DMS153 treated with DMSO at 0.1 percent for 48 hours (cell line): ENCODE results near the gene HUS1.
"Not testable (repeated sequence)": the region's sequence is repeated elsewhere in the genome, so short reads cannot be mapped to it uniquely, and the experiment has no call there.

ENCODE experiments used
- DNase-seq: peaks from one replicate; lab custom pipeline; 2025; ENCODE audit not compliant: unreplicated experiment; lab: John Stamatoyannopoulos, UW

The HUS1 gene

GRCh38 chr7:47945261-47946015 is 34.0 kb downstream of the HUS1 start:
- peak; percentile 37 for DNase-seq

- no peak for DNase-seq
Measured at GRCh38 chr7:47944536-47945260, 34.7 kb downstream of the HUS1 start.

DNA sequence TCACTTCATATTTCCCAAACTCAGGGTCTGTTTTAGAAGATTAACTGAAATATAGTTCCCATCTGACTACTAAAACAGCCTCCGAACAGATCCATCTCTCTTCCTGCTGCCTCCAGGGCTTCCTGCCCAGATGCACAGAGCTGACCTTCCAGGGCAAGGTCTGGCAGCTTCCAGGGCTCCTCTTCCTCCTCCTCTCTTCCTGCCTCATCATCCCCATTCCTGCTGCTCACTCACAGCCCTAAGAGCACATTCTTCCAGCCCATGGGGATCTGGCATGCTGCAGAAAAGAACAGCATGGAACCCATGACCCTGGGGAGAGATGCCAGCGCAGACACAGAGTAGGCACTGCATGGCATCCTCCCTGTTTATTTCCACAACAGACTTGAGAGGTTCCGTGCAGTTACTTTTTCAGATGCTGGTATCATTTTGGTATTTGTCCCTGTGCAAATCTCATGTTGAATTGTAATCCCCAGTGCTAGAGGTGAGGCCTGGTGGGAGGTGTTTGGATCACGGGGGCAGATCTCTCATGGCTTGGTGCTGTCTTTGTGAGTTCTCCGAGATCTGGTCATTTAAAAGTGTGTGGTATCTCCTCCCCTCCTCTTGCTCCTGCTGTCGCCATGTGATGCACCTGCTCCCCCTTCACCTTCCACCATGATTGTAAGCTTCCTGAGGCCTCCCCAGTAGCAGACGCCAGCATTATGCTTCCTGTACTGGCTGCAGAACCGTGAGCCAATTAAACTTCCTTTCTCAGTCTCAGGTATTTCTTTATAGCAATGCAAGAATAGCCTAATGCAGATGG is 35.5 kb downstream of the HUS1 start:
- no peak for DNase-seq

GRCh38 chr7:47942651-47943050 is 36.8 kb downstream of the HUS1 start:
- DNase-seq: not testable (repeated sequence)

- no peak for DNase-seq
Measured at GRCh38 chr7:47942132-47942531, 37.3 kb downstream of the HUS1 start.

DNA sequence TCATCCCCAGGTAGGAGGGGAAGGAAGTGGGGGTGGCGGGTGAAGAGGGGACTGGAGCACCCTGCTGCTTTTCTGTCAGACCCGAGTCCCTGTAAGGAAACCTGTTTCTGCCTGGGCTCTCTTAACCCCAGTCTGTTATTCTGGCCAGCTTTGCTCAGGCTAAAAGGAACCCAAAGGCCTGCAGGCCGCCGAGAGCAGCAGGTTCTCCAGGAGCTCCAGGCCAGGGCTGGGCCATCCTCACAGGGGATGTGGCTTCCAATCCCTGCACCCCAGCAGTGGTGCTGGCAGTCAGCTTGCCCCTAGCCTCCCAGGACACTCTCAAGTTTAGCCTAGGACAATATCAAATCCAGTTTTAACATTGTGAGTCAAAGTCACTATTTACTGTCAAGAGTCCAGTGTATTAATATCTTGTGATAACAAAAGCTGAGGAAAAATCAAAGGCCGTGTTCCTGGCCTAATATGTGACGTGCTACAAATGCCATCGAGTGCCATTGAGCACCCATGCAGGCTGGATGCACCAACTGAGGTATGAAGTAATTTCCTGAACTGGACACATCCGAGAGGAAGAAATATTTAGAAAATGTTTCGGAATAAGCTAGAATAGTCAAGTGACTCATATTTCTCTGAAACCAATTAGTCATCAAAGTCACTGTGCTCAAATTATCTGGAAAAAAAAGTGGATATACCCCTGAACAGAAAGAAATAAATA is 38.1 kb downstream of the HUS1 start:
- no peak for DNase-seq

GRCh38 chr7:47940088-47941013 is 39.1 kb downstream of the HUS1 start:
- no peak for DNase-seq

DNA sequence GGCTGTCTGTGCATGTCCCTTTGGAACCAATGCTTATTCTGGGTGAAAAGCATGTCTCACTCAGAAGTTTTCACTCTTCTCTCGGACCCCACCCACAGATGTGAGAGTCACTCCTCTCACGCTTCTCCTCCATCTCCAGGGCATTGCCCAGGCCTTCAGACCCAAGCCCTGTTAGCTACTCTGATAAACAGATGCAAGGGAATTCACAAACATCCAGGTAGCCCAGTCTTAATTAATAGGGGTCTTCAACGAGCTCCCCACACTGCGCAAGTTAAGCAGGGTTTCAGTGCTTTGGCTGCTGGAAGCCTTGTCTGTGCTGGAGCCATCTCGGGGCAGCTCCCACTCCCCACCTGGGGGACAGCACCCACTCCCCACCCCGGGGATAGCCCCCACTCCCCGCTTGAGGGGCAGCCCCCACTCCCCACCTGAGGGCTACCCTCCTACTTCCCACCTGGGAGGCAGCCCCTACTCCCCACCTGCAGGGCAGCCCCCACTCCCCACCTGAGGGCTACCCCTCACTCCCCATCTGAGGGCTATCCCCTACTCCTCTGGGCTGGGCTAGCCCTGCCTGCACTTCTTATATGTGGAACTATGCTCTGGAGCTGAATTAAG is 39.9 kb downstream of the HUS1 start:
- DNase-seq: no peak

GRCh38 chr7:47938574-47939165 is 40.7 kb downstream of the HUS1 start:
- DNase-seq: no peak

- no peak for DNase-seq
Measured at GRCh38 chr7:47937711-47938573, 41.5 kb downstream of the HUS1 start.

DNA sequence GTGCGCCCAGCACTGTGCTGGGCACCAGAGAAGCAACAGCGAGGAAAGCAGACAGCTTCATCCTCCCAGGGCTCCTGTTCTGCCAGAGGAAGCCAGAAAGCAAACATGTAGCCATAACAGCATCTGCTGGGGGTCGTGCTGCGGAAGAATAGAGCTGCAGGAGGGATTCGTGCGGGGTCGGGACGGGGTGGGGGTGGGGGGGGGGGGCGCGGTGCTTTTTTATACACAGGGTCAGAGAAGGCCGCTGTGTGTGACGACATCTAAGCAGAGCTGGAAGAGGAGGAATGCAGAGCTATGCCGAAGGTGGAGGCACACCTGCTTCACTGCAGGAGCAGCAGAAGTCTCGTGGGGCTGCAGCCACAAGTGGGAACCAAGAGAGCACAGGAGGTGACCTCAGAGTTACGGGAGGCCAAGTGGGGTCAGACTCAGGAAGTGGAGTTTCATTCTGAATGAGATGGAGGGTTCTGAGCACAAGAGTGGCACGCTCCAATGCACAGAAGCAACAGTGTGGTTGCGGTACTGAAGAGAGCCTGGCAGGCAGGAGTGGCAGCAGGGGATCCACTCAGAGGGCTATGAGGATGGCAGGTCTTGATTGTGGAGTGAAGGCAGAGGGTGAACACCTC is 42.2 kb downstream of the HUS1 start:
- DNase-seq: no peak

DNA sequence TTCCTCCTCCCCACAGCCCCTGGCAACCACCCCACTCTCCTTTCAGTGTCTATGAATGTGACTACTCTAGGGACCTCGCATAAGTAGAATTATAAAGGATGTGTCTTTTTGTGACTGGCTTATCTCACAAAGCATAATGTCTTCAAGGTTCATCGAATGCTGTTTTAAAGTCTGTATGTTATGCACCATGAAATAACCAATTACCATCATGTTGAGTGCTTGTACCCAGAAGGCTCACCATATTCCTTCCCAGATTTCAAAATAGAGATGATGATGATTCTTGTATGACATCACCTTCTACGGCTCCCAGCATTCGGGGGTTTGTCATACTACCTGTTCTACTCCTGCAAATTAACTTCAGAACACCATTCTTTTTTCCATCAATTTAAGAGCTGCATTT is 43.1 kb downstream of the HUS1 start:
- no peak for DNase-seq

GRCh38 chr7:47935336-47935735 is 44.1 kb downstream of the HUS1 start:
- DNase-seq: no peak

DNA sequence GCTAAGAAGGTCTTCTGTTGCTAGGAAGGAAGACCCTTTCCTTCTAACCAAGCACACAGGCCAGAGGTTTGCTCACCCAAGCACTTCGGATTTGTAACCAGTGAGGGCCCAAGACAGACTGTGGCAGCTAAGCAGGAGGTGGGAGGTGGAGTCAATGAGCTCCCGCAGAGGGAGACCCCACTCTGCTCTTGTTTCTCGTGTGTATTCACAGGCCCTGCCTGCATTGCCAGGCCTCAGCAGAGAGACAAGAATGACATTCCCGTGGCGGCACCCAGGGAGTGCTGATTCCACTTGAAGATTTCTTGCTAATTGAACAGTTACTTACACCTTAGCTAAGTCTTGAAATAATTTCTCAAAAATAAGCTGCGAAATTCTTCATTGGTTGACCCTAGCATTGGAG is 44.6 kb downstream of the HUS1 start:
- DNase-seq: no peak

DNA sequence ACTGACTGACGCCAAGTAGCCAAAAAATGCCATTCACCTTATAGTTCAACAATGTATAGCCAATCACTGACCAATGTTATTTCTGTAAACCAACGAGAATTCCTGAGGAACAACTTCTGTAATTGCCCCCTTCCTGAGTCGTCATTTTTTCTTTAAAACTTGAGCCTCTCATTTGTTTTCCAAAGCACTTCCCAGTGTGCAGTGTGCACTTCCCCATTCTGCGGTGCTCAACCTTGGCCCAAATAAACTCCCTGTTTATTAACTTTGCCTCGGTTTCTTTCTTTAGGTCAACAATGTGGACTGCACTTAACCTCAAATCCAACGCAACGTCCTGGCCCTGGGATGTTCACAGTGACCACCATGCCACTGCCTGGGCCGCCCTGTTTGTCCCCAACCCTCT is 46.2 kb downstream of the HUS1 start:
- DNase-seq: no peak

DNA sequence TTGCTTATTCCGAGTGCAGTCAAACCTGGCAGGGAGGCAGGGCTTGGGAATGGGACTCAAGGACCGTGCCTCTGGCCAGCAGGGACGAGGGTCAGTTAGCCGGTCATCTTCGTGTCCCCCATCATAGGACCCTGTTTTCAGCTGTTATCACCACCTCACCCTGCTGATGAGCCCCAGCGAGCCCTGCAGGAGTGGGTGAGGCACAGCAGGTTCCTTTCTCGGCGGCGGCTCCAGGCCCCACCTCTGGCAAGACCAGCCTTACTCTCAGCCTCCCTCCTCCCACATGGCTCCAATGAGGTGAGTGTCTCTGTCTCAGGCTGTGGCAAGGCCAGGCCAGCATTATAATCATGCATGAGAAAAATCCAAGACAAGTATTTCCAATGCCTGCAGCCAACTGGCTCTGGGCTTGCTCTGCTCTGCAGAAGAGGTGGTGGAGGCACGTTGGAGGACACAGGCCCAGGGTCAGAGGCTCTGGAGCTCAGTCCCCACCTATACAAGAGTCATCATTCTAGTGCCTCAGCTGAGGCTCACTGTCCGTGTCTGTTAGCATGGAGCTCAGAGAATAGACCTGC is 46.9 kb downstream of the HUS1 start:
- no peak for DNase-seq

GRCh38 chr7:47932016-47932415 is 47.4 kb downstream of the HUS1 start:
- DNase-seq: no peak
